ENCODE results near the gene TBC1D22A. TPM values are rescaled to one million over a fixed set of nuclear protein-coding genes. Genes with fewer than 3 reads are reported as not detected.
A peak's percentile ranks its signal among the peaks of the same experiment; 100 is the strongest.

The TBC1D22A gene
- total and polyA plus RNA-seq, 2 experiments from 2014 or later, result 9.6 to 13.3 TPM

DNA sequence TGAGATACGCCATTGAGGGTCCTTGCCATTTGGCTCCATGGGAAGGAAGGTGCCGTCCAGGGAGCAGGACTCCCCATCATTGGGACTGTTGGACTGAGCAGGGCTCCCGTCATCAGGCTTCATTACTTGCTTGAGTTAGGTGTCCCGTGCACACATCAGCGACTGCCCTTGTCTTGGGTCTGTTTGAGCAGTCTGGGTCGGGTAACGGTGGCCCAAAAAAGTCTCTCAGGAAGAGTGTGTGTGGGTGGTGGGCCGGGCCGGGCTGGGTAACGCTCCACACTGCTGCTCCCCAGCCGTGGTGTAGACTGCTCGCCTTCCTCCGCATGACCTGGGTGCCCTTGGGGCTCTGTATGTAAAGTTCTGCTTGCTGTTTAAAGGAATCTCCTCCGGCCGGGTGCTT, 293.5 kb downstream of the TBC1D22A start (continued):
- TF ChIP-seq, protein P1, sequence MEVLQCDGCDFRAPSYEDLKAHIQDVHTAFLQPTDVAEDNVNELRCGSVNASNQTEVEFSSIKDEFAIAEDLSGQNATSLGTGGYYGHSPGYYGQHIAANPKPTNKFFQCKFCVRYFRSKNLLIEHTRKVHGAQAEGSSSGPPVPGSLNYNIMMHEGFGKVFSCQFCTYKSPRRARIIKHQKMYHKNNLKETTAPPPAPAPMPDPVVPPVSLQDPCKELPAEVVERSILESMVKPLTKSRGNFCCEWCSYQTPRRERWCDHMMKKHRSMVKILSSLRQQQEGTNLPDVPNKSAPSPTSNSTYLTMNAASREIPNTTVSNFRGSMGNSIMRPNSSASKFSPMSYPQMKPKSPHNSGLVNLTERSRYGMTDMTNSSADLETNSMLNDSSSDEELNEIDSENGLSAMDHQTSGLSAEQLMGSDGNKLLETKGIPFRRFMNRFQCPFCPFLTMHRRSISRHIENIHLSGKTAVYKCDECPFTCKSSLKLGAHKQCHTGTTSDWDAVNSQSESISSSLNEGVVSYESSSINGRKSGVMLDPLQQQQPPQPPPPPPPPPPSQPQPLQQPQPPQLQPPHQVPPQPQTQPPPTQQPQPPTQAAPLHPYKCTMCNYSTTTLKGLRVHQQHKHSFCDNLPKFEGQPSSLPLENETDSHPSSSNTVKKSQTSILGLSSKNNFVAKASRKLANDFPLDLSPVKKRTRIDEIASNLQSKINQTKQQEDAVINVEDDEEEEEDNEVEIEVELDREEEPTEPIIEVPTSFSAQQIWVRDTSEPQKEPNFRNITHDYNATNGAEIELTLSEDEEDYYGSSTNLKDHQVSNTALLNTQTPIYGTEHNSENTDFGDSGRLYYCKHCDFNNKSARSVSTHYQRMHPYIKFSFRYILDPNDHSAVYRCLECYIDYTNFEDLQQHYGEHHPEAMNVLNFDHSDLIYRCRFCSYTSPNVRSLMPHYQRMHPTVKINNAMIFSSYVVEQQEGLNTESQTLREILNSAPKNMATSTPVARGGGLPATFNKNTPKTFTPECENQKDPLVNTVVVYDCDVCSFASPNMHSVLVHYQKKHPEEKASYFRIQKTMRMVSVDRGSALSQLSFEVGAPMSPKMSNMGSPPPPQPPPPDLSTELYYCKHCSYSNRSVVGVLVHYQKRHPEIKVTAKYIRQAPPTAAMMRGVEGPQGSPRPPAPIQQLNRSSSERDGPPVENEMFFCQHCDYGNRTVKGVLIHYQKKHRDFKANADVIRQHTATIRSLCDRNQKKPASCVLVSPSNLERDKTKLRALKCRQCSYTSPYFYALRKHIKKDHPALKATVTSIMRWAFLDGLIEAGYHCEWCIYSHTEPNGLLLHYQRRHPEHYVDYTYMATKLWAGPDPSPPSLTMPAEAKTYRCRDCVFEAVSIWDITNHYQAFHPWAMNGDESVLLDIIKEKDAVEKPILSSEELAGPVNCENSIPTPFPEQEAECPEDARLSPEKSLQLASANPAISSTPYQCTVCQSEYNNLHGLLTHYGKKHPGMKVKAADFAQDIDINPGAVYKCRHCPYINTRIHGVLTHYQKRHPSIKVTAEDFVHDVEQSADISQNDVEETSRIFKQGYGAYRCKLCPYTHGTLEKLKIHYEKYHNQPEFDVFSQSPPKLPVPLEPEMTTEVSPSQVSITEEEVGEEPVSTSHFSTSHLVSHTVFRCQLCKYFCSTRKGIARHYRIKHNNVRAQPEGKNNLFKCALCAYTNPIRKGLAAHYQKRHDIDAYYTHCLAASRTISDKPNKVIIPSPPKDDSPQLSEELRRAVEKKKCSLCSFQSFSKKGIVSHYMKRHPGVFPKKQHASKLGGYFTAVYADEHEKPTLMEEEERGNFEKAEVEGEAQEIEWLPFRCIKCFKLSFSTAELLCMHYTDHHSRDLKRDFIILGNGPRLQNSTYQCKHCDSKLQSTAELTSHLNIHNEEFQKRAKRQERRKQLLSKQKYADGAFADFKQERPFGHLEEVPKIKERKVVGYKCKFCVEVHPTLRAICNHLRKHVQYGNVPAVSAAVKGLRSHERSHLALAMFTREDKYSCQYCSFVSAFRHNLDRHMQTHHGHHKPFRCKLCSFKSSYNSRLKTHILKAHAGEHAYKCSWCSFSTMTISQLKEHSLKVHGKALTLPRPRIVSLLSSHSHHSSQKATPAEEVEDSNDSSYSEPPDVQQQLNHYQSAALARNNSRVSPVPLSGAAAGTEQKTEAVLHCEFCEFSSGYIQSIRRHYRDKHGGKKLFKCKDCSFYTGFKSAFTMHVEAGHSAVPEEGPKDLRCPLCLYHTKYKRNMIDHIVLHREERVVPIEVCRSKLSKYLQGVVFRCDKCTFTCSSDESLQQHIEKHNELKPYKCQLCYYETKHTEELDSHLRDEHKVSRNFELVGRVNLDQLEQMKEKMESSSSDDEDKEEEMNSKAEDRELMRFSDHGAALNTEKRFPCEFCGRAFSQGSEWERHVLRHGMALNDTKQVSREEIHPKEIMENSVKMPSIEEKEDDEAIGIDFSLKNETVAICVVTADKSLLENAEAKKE (CRISPR knock-in tag; IDR thresholded peaks at IDR 0.05), result no peak
- TF ChIP-seq EZH2phosphoT487 (IDR thresholded peaks at IDR 0.05; ENCODE audit: unreplicated experiment) (no peak), POLR2AphosphoS5 (IDR thresholded peaks at IDR 0.05; ENCODE audit: low read depth) (no peak), ZNF114 (CRISPR knock-in tag; IDR thresholded peaks at IDR 0.05) (no peak), STAT1 (IDR thresholded peaks at IDR 0.05; ENCODE audit: unreplicated experiment) (no peak)

GRCh38 chr22:47056361-47056760, 293.9 kb downstream of the TBC1D22A start:
- H3K27ac Mint-ChIP-seq, result peak overlapping the region; percentile 20; the same call in 1 of the 2 replicates
- H3K9me3 Mint-ChIP-seq, result no peaks in the 10 kb centered on the region
- Histone ChIP-seq H3K4me1 (ENCODE audit: insufficient read depth) (no peaks in the 10 kb centered on the region), H3K79me2 (replicated peaks; ENCODE audit: insufficient read depth) (no peaks in the 10 kb centered on the region), H3K4me2 (no peak overlapping the region), H2AFZ (no peak overlapping the region), H3K36me3 (ENCODE audit: insufficient read depth) (no peaks in the 10 kb centered on the region), H3F3A (replicated peaks; ENCODE audit: low read depth) (no peaks in the 10 kb centered on the region), H3K27ac (ENCODE audit: low read depth) (no peak overlapping the region), H3K27me3 (ENCODE audit: insufficient read depth) (no peaks in the 10 kb centered on the region), H3K4me3 (no peak overlapping the region), H4K20me1 (replicated peaks; ENCODE audit: insufficient read depth) (no peaks in the 10 kb centered on the region), H3K9me2 (ENCODE audit: insufficient read depth) (no peaks in the 10 kb centered on the region)
- ATAC-seq (no peak), DNase-seq (ENCODE audit: low spot score) (no peak)
- peaks cover 5% of the 10 kb centered on the region for H3K27me3 Mint-ChIP-seq (ENCODE audit: insufficient read depth, low read depth, poor library complexity)
- H3K36me3 Mint-ChIP-seq (ENCODE audit: low read depth), result no peaks in the 10 kb centered on the region; the same call in 1 of the 3 replicates
- H3K4me1 Mint-ChIP-seq, result peaks cover 13% of the 10 kb centered on the region
- H3K4me3 Mint-ChIP-seq, result no peak overlapping the region
- TF ChIP-seq STAT1 (IDR thresholded peaks at IDR 0.05; ENCODE audit: unreplicated experiment), result no peak
- no peak for TF ChIP-seq ETS1 (IDR thresholded peaks at IDR 0.05)
- TF ChIP-seq EZH2phosphoT487 (IDR thresholded peaks at IDR 0.05; ENCODE audit: unreplicated experiment), result no peak
- TF ChIP-seq REST (IDR thresholded peaks at IDR 0.05; ENCODE audit: unreplicated experiment), result no peak
- TF ChIP-seq EZH2 (IDR thresholded peaks at IDR 0.05; ENCODE audit: low read depth, unreplicated experiment), result no peak
- TF ChIP-seq JUNB (IDR thresholded peaks at IDR 0.05; ENCODE audit: unreplicated experiment), result no peak
